Activated CD4-positive, alpha-beta T cell treated with anti-CD3 and anti-CD28 coated beads for 36 hours (primary cell): ENCODE data around the gene PPP6R2. TPM values are rescaled to one million over a fixed set of nuclear protein-coding genes. Genes with fewer than 3 reads are reported as not detected.

Experiments used
- ATAC-seq: fragments of 200-7000 bp; cut with Tn5 transposase; one replicate; pipeline ENCODE4 v1.10.0; 2021; ENCODE audit warnings: mild to moderate bottlenecking, moderate library complexity
- CTCF ChIA-PET: fragments of 350-600 bp; sonication (Branson Sonifier 250); formaldehyde crosslinking; loops from one replicate; lab custom pipeline; 2021; ENCODE audit warnings: antibody characterized with exemption; lab: Charles Lee
- POLR2A ChIA-PET: fragments of 350-600 bp; sonication (Branson Sonifier 250); formaldehyde crosslinking; loops from one replicate; lab custom pipeline; 2021; ENCODE audit warnings: antibody characterized with exemption, inconsistent platforms; lab: Charles Lee
- DNase-seq: peaks from one replicate; pipeline ENCODE4 v3.0.0-alpha.2; 2020
- H3K27ac Mint-ChIP-seq: one replicate; pipeline ENCODE4 v1.8.0; 2021; ENCODE audit warnings: mixed read lengths
- H3K27me3 Mint-ChIP-seq: one replicate; pipeline ENCODE4 v1.8.0; 2021; ENCODE audit warnings: mixed read lengths
- H3K36me3 Mint-ChIP-seq: one replicate; pipeline ENCODE4 v1.8.0; 2021; ENCODE audit warnings: low read depth, mixed read lengths
- H3K4me1 Mint-ChIP-seq: one replicate; pipeline ENCODE4 v1.8.0; 2021; ENCODE audit warnings: mixed read lengths
- H3K4me3 Mint-ChIP-seq: one replicate; pipeline ENCODE4 v1.8.0; 2021; ENCODE audit warnings: mild to moderate bottlenecking, moderate library complexity, mixed read lengths
- H3K9me3 Mint-ChIP-seq: one replicate; pipeline ENCODE4 v1.8.0; 2021; ENCODE audit warnings: low read depth, mixed read lengths
- intact Hi-C, 2 experiments: fragments of 100-400 bp; cut with DNase I in 1 of 2; cut with micrococcal nuclease in 1 of 2; formaldehyde crosslinking; loops; one replicate each; pipeline versions ENCODE4 v1.14.2 to v1.15.1; 2022 to 2024; cut with DNase I, micrococcal nuclease
- total RNA-seq, 2 experiments: library from RNA; stranded (reverse); gene quantifications; one replicate each; pipeline ENCODE4 v1.2.3, GENCODE V29; 2021

The PPP6R2 gene
- total RNA-seq, 2 experiments from 2014 or later = 37.3 to 39.5 TPM

- no peak overlapping the region for H3K4me3 Mint-ChIP-seq
- intact Hi-C loops = no loop called here
- no peaks in the 10 kb centered on the region for H3K9me3 Mint-ChIP-seq
- no peak for DNase-seq
- peaks cover 6% of the 10 kb centered on the region for H3K4me1 Mint-ChIP-seq
- ATAC-seq = no peak
- peaks cover 13% of the 10 kb centered on the region for H3K27me3 Mint-ChIP-seq
- ChIA-PET POLR2A (no interaction called here), CTCF (interaction anchor here (1.1 kb wide), 1 partner anchor 32 kb away, joined by 4 read pairs; no protein-coding TSS in a partner anchor)
- no peaks in the 10 kb centered on the region for H3K36me3 Mint-ChIP-seq
- no peak overlapping the region for H3K27ac Mint-ChIP-seq
These were observed 35.1 kb upstream of the PPP6R2 start for GRCh38 chr22:50307890-50308596.

- H3K36me3 Mint-ChIP-seq = no peaks in the 10 kb centered on the region
- H3K4me1 Mint-ChIP-seq = peaks cover 7% of the 10 kb centered on the region
- ChIA-PET CTCF (no interaction called here), POLR2A (no interaction called here)
- no peak overlapping the region for H3K27ac Mint-ChIP-seq
- intact Hi-C loops = no loop called here
- ATAC-seq = no peak
- H3K4me3 Mint-ChIP-seq = no peak overlapping the region
- H3K9me3 Mint-ChIP-seq = no peaks in the 10 kb centered on the region
- no peak for DNase-seq
- H3K27me3 Mint-ChIP-seq = peaks cover 12% of the 10 kb centered on the region
These were observed 34.6 kb upstream of the PPP6R2 start for GRCh38 chr22:50308597-50308935.

- H3K9me3 Mint-ChIP-seq = no peaks in the 10 kb centered on the region
- H3K27ac Mint-ChIP-seq = no peak overlapping the region
- H3K4me1 Mint-ChIP-seq = peaks cover 13% of the 10 kb centered on the region
- ChIA-PET CTCF (interaction anchor here (0.6 kb wide), 2 partner anchors 73 to 253 kb away, joined by 3 read pairs; partner anchors contain the start of gene SYCE3), POLR2A (no interaction called here)
- DNase-seq (no peak), ATAC-seq (no peak)
- intact Hi-C loops = no loop called here
- H3K36me3 Mint-ChIP-seq = no peaks in the 10 kb centered on the region
- no peak overlapping the region for H3K4me3 Mint-ChIP-seq
- peaks cover 9% of the 10 kb centered on the region for H3K27me3 Mint-ChIP-seq
These were observed 34.0 kb upstream of the PPP6R2 start for GRCh38 chr22:50308986-50309600.

- intact Hi-C loops = no loop called here
- ATAC-seq = no peak
- H3K9me3 Mint-ChIP-seq = no peaks in the 10 kb centered on the region
- peaks cover 6% of the 10 kb centered on the region for H3K27me3 Mint-ChIP-seq
- POLR2A ChIA-PET = no interaction called here
- H3K27ac Mint-ChIP-seq = no peak overlapping the region
- H3K36me3 Mint-ChIP-seq = no peaks in the 10 kb centered on the region
- CTCF ChIA-PET = interaction anchor here (0.6 kb wide), 2 partner anchors 73 to 253 kb away, joined by 3 read pairs; partner anchors contain the start of gene SYCE3
- peaks cover 18% of the 10 kb centered on the region for H3K4me1 Mint-ChIP-seq
- DNase-seq = no peak
- no peak overlapping the region for H3K4me3 Mint-ChIP-seq
These were observed 33.5 kb upstream of the PPP6R2 start for GRCh38 chr22:50309601-50309991.

GRCh38 chr22:50310031-50310722 is 33.0 kb upstream of the PPP6R2 start:
- H3K4me1 Mint-ChIP-seq = peaks cover 19% of the 10 kb centered on the region
- intact Hi-C loops = no loop called here
- H3K27me3 Mint-ChIP-seq = peaks cover 6% of the 10 kb centered on the region
- H3K36me3 Mint-ChIP-seq = no peaks in the 10 kb centered on the region
- H3K9me3 Mint-ChIP-seq = no peaks in the 10 kb centered on the region
- DNase-seq (no peak), ATAC-seq (no peak)
- H3K4me3 Mint-ChIP-seq = no peak overlapping the region
- ChIA-PET CTCF (interaction anchor here (0.6 kb wide), 1 partner anchor 72 kb away, joined by 3 read pairs; no protein-coding TSS in a partner anchor), POLR2A (no interaction called here)
- H3K27ac Mint-ChIP-seq = no peak overlapping the region

GRCh38 chr22:50310949-50311444 is 32.1 kb upstream of the PPP6R2 start:
- Mint-ChIP-seq H3K36me3 (no peaks in the 10 kb centered on the region), H3K27ac (no peak overlapping the region), H3K4me3 (no peak overlapping the region), H3K27me3 (peaks cover 4% of the 10 kb centered on the region), H3K4me1 (peaks cover 20% of the 10 kb centered on the region), H3K9me3 (no peaks in the 10 kb centered on the region)
- ChIA-PET POLR2A (no interaction called here), CTCF (no interaction called here)
- ATAC-seq = no peak
- DNase-seq = no peak
- intact Hi-C loops = no loop called here

- Mint-ChIP-seq H3K4me1 (peaks cover 16% of the 10 kb centered on the region), H3K27me3 (no peaks in the 10 kb centered on the region), H3K4me3 (no peak overlapping the region), H3K27ac (no peak overlapping the region), H3K9me3 (no peaks in the 10 kb centered on the region), H3K36me3 (no peaks in the 10 kb centered on the region)
- no peak for DNase-seq
- POLR2A ChIA-PET = no interaction called here
- CTCF ChIA-PET = interaction anchor here (0.5 to 1.0 kb wide), 2 partner anchors 10 to 31 kb away, joined by 3 to 7 read pairs; no protein-coding TSS in a partner anchor
- ATAC-seq = no peak
- intact Hi-C loops = no loop called here
These were observed 31.3 kb upstream of the PPP6R2 start for GRCh38 chr22:50311606-50312351.

GRCh38 chr22:50312371-50312770 is 30.8 kb upstream of the PPP6R2 start:
- Mint-ChIP-seq H3K36me3 (no peaks in the 10 kb centered on the region), H3K4me3 (no peak overlapping the region), H3K27me3 (no peaks in the 10 kb centered on the region), H3K27ac (no peak overlapping the region), H3K9me3 (no peaks in the 10 kb centered on the region), H3K4me1 (peaks cover 16% of the 10 kb centered on the region)
- ChIA-PET CTCF (interaction anchor here (1.0 kb wide), 1 partner anchor 30 kb away, joined by 7 read pairs; no protein-coding TSS in a partner anchor), POLR2A (no interaction called here)
- ATAC-seq = no peak
- no peak for DNase-seq
- intact Hi-C loops = no loop called here

- ATAC-seq = no peak
- intact Hi-C loops = no loop called here
- H3K4me3 Mint-ChIP-seq = no peak overlapping the region
- no peaks in the 10 kb centered on the region for H3K27me3 Mint-ChIP-seq
- ChIA-PET CTCF (no interaction called here), POLR2A (no interaction called here)
- no peak for DNase-seq
- H3K4me1 Mint-ChIP-seq = peaks cover 16% of the 10 kb centered on the region
- no peaks in the 10 kb centered on the region for H3K9me3 Mint-ChIP-seq
- no peaks in the 10 kb centered on the region for H3K36me3 Mint-ChIP-seq
- H3K27ac Mint-ChIP-seq = no peak overlapping the region
These were observed 30.1 kb upstream of the PPP6R2 start for GRCh38 chr22:50313021-50313420.

- DNase-seq = no peak
- Mint-ChIP-seq H3K9me3 (no peaks in the 10 kb centered on the region), H3K4me1 (peaks cover 16% of the 10 kb centered on the region), H3K36me3 (no peaks in the 10 kb centered on the region), H3K27me3 (no peaks in the 10 kb centered on the region), H3K27ac (peak overlapping the region; percentile 92), H3K4me3 (peak overlapping the region; percentile 76)
- ChIA-PET CTCF (no interaction called here), POLR2A (no interaction called here)
- no peak for ATAC-seq
- intact Hi-C loops = no loop called here
These were observed 29.5 kb upstream of the PPP6R2 start for GRCh38 chr22:50313600-50313999.

GRCh38 chr22:50314081-50314454 is 29.1 kb upstream of the PPP6R2 start:
- Mint-ChIP-seq H3K9me3 (no peaks in the 10 kb centered on the region), H3K36me3 (no peaks in the 10 kb centered on the region), H3K27ac (peak overlapping the region; percentile 92), H3K27me3 (no peaks in the 10 kb centered on the region), H3K4me3 (peak overlapping the region; percentile 76), H3K4me1 (peaks cover 16% of the 10 kb centered on the region)
- ChIA-PET POLR2A (no interaction called here), CTCF (interaction anchor here (0.6 kb wide), 1 partner anchor 982 kb away, joined by 3 read pairs; no protein-coding TSS in a partner anchor)
- ATAC-seq (no peak), DNase-seq (no peak)
- intact Hi-C loops = loop anchor here in 1 of 2 experiments (1.0 to 2.0 kb wide), 2 partner anchors 29 to 63 kb away; partner anchors contain the start of genes HDAC10 and PPP6R2
